Testis (tissue), 3 donors: ENCODE data around the gene PRR36. TPM values are rescaled to one million over a fixed set of nuclear protein-coding genes. Genes with fewer than 3 reads are reported as not detected.

Source experiments
- DNase-seq: peaks from one replicate; pipeline ENCODE4 v3.0.0-alpha.2; 2019
- H3K27ac ChIP-seq, 2 donors: fragments of 200-600 bp; sonication (generic); one replicate each; pipeline ENCODE4 v1.5.1; 2019
- H3K27me3 ChIP-seq: fragments of 200-600 bp; sonication (generic); one replicate; pipeline ENCODE4 v1.5.1; 2019
- H3K36me3 ChIP-seq: fragments of 200-600 bp; sonication (generic); one replicate; pipeline ENCODE4 v1.5.1; 2017; ENCODE audit warnings: low read depth; ENCODE audit errors: missing control alignments
- H3K4me1 ChIP-seq: fragments of 200-600 bp; sonication (generic); one replicate; pipeline ENCODE4 v1.5.1; 2019
- H3K4me3 ChIP-seq, 2 donors: fragments of 200-600 bp; sonication (generic); one replicate each; pipeline ENCODE4 v1.5.1; 2017 to 2019
- H3K9me3 ChIP-seq: fragments of 200-600 bp; sonication (generic); one replicate; pipeline ENCODE4 v1.5.1; 2017
- CTCF ChIP-seq, 3 experiments: fragments of 450-650 bp in 2 of 3; fragments of 200-600 bp in 1 of 3; sonication (generic) in 1 of 3; IDR thresholded peaks; one replicate each; pipeline ENCODE4 v1.5.1; 2016 to 2019; ENCODE audit warnings: antibody characterized with exemption in 3 of 3, mild to moderate bottlenecking in 2 of 3, moderate library complexity in 1 of 3
- POLR2A ChIP-seq: fragments of 450-650 bp; IDR thresholded peaks from one replicate; pipeline ENCODE4 v1.6.1; 2017; ENCODE audit warnings: antibody characterized with exemption, mild to moderate bottlenecking, moderate library complexity
- WGBS, 2 donors: methylation state at CpG; one replicate each; pipeline ENCODE4 v1.1.5; 2018; 5-methylcytosine and 5-hydroxymethylcytosine counted together
- intact Hi-C: fragments of 100-400 bp; cut with DNase I; formaldehyde crosslinking; loops from one replicate; pipeline ENCODE4 v1.15.1; 2023; ENCODE audit warnings: low total_unique reads
- polyA plus RNA-seq: library from polyadenylated mRNA; stranded (reverse); fragments of 350-450 nt; fragmentation: Illumina TruSeq; extraction: RNeasy Lipid Tissue Mini Kit (QIAGEN cat#74804); gene quantifications from one replicate; pipeline ENCODE4 v1.2.3, GENCODE V29; 2014; ENCODE audit warnings: low read depth, low replicate concordance; ENCODE audit not compliant: insufficient read depth
- total RNA-seq, 2 donors: library from RNA; depleted of rRNA; stranded (reverse); fragments of >200 nt; gene quantifications; one replicate each; pipeline ENCODE4 v1.2.3, GENCODE V29; 2016

The PRR36 gene
- total and polyA plus RNA-seq, 3 donors from 2014 or later = 0.50 to 3.3 (median 2.9) TPM

DNA sequence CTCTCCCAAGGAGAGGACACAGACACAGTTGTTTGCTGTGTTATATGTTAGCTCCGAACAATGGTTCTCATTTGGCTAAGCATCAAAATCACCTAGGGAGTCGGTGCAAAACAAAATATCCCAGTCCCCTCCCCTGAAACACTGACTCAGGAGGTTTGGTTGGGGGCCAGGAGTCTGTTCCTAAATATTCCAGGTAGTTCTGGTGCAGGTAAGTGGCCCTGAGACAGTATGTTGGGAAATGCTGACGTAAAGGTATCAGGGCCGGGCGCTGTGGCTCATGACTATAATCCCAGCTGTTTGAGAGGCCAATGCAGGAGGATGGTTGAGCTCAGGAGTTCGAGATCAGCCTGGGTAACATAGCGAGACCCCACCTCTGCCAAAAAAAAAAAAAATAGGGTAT, 27.1 kb upstream of the PRR36 start:
- Histone ChIP-seq H3K36me3 (no peaks in the 10 kb centered on the region), H3K4me1 (peaks cover 18% of the 10 kb centered on the region), H3K27me3 (no peaks in the 10 kb centered on the region), H3K9me3 (no peaks in the 10 kb centered on the region), H3K27ac (no peak overlapping the region), H3K4me3 (no peak overlapping the region)
- no peak for DNase-seq
- TF ChIP-seq CTCF (IDR thresholded peaks at IDR 0.05) = no peak
- TF ChIP-seq POLR2A = no peak
- intact Hi-C loops = no loop called here
- 89 to 93% methylated on average over 7 of the region's 7 CpGs for WGBS, 2 donors

DNA sequence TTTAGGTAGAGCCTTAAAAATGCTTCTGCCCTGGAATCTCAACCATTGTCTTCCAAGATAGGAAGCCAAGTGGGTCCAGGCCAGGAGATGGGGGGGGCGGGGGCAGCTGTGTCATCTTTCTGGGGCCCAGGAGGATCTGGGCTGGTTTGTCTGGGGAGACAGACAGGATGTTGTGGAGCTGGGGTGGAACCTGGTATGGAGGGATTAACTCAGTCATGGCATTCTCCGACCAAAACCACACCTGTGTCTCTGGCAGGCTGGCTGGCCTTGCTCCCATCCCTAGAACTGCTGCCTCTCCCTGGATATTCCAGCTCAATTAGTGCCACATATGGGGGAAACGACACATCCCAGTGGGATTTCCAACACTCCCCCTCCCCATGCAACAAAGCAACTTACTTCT, 26.7 kb upstream of the PRR36 start:
- intact Hi-C loops = no loop called here
- Histone ChIP-seq H3K9me3 (no peaks in the 10 kb centered on the region), H3K4me3 (no peak overlapping the region), H3K36me3 (no peaks in the 10 kb centered on the region), H3K27ac (no peak overlapping the region), H3K4me1 (peaks cover 18% of the 10 kb centered on the region), H3K27me3 (no peaks in the 10 kb centered on the region)
- DNase-seq = no peak
- TF ChIP-seq CTCF (IDR thresholded peaks at IDR 0.05) = no peak
- no peak for TF ChIP-seq POLR2A
- 65 to 88% methylated on average over 3 of the region's 3 CpGs for WGBS, 2 donors

GRCh38 chr19:7900401-7900870, 26.2 kb upstream of the PRR36 start:
- H3K36me3 ChIP-seq = no peaks in the 10 kb centered on the region
- no peaks in the 10 kb centered on the region for H3K27me3 ChIP-seq
- H3K27ac ChIP-seq = no peak overlapping the region
- no peak for DNase-seq
- H3K4me3 ChIP-seq = no peak overlapping the region
- TF ChIP-seq CTCF (IDR thresholded peaks at IDR 0.05) = no peak
- no peak for TF ChIP-seq POLR2A
- H3K9me3 ChIP-seq = no peaks in the 10 kb centered on the region
- peaks cover 18% of the 10 kb centered on the region for H3K4me1 ChIP-seq
- intact Hi-C loops = no loop called here
- 85 to 91% methylated on average over 16 to 21 of the region's 21 CpGs for WGBS, 2 donors

- no peak for DNase-seq
- TF ChIP-seq CTCF (IDR thresholded peaks at IDR 0.05) (no peak), POLR2A (no peak)
- no peak overlapping the region for H3K27ac ChIP-seq
- no peak overlapping the region for H3K4me3 ChIP-seq
- no peaks in the 10 kb centered on the region for H3K9me3 ChIP-seq
- intact Hi-C loops = no loop called here
- 89 to 90% methylated on average over 26 to 33 of the region's 34 CpGs for WGBS, 2 donors
- peaks cover 13% of the 10 kb centered on the region for H3K4me1 ChIP-seq
- no peaks in the 10 kb centered on the region for H3K36me3 ChIP-seq
- H3K27me3 ChIP-seq = no peaks in the 10 kb centered on the region
Measured at GRCh38 chr19:7899751-7900378, 25.7 kb upstream of the PRR36 start.

DNA sequence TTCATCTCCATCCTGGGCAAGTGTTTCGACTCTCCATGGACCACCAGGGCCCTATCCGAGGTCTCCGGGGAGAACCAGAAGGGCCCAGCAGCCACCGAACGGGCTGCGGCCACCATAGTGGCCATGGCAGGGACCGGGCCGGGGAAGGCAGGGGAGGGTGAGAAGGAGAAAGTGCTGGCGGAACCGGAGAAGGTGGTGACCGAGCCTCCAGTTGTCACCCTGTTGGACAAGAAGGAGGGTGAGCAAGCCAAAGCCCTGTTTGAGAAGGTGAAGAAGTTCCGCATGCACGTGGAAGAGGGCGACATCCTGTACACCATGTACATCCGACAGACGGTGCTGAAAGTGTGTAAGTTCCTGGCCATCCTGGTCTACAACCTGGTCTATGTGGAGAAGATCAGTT, 24.8 kb upstream of the PRR36 start:
- H3K4me1 ChIP-seq = peaks cover 7% of the 10 kb centered on the region
- H3K9me3 ChIP-seq = no peaks in the 10 kb centered on the region
- H3K27ac ChIP-seq = no peak overlapping the region
- no peak for TF ChIP-seq CTCF (IDR thresholded peaks at IDR 0.05)
- no peak for TF ChIP-seq POLR2A
- intact Hi-C loops = no loop called here
- DNase-seq = no peak
- 94 to 98% methylated on average over 13 to 16 of the region's 16 CpGs for WGBS, 2 donors
- no peaks in the 10 kb centered on the region for H3K27me3 ChIP-seq
- H3K36me3 ChIP-seq = no peaks in the 10 kb centered on the region
- H3K4me3 ChIP-seq = no peak overlapping the region
